GM12872 (cell line): ENCODE measurements around the gene CTDNEP1.

Experiments used
- TF ChIP-seq, protein P1 (sequence below): IDR thresholded peaks from 3 replicates; pipeline ENCODE4 v1.5.1; 2011; ENCODE audit warnings: low read depth, mild to moderate bottlenecking, low read length, moderate library complexity; ENCODE audit not compliant: insufficient read depth

The CTDNEP1 gene

DNA sequence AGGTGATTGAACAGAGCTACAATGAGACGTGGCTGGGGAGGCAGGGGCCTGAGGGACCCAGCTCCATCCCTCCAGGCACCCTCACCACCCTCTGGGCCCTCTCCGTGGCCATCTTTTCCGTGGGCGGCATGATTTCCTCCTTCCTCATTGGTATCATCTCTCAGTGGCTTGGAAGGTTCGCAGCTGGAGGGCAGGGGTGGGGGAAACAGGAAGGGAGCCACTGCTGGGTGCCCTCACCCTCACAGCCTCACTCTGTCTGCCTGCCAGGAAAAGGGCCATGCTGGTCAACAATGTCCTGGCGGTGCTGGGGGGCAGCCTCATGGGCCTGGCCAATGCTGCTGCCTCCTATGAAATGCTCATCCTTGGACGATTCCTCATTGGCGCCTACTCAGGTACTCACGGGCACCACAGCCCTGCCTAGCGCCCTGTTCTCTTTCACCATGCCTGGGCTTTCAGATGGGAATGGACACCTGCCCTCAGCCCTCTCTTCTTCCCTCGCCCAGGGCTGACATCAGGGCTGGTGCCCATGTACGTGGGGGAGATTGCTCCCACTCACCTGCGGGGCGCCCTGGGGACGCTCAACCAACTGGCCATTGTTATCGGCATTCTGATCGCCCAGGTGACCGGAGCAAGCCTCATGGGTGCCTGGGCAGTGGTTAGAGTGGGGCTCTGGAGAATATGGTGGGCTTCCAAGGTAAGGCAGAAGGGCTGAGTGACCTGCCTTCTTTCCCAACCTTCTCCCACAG is 32.1 kb upstream of the CTDNEP1 start:
- TF ChIP-seq, protein P1, sequence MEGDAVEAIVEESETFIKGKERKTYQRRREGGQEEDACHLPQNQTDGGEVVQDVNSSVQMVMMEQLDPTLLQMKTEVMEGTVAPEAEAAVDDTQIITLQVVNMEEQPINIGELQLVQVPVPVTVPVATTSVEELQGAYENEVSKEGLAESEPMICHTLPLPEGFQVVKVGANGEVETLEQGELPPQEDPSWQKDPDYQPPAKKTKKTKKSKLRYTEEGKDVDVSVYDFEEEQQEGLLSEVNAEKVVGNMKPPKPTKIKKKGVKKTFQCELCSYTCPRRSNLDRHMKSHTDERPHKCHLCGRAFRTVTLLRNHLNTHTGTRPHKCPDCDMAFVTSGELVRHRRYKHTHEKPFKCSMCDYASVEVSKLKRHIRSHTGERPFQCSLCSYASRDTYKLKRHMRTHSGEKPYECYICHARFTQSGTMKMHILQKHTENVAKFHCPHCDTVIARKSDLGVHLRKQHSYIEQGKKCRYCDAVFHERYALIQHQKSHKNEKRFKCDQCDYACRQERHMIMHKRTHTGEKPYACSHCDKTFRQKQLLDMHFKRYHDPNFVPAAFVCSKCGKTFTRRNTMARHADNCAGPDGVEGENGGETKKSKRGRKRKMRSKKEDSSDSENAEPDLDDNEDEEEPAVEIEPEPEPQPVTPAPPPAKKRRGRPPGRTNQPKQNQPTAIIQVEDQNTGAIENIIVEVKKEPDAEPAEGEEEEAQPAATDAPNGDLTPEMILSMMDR: no peak

DNA sequence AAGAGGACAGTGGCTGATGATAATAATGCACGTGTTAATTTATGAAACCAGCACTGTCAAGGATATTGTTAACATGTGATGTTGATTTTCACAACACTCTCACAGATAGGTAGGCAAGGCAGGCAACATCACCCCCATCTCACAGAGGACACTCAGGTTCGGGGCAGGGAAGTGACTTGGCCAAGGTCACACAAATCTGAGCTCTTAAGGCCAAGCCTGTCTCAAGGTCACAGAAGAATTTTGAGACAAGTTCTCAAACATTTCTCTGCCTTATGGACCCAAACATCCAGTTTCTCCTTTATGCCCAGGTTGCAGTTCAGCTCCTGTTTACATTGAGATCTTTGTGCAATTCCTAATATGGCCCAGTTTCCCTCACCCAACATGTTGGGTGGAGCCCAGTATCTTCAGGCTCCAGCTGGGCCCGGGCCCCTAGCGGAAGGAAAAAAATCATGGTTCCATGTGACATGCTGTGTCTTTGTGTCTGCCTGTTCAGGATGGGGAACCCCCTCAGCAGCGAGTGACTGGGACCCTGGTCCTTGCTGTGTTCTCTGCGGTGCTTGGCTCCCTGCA is 31.3 kb upstream of the CTDNEP1 start:
- TF ChIP-seq, protein P1: no peak

DNA sequence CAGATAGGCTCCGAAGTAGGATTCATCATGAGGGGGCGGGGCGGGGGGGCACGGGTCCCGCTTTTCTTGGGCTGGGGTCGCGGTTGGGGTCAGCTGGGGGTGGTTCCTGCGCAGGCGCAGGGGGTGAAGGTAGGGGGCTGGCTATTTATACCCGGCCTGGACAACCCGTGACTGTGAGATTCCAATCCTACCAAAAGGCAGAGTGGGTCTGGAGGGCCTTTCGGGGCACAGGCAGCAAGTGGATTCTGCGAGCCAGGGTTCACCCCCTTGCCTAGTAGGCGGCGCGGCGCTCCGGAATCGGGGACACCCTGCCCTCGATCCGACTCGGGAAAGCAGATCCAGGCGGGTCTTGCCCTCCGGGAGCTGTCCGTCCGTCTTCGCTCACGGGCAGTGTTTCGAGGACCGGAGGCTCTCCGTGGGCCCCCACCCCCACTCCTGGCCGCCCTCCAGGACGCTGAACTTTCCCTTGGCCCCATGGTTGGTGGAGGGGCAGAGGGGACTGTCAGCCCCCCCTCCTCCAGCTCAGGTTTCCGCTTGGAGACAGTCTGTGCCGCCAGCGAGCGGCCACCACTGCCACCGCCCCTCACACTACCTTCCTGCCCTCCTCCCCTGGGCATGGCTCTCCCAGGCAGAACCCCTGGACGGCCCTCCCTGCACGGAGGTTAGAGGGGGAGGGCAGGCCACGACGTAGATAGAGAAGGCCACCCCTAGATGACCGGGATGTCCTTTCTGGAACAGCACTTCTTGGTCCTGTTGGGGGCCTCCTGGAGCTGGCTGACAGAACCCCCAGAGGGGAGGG is 30.6 kb upstream of the CTDNEP1 start:
- TF ChIP-seq, protein P1: no peak

DNA sequence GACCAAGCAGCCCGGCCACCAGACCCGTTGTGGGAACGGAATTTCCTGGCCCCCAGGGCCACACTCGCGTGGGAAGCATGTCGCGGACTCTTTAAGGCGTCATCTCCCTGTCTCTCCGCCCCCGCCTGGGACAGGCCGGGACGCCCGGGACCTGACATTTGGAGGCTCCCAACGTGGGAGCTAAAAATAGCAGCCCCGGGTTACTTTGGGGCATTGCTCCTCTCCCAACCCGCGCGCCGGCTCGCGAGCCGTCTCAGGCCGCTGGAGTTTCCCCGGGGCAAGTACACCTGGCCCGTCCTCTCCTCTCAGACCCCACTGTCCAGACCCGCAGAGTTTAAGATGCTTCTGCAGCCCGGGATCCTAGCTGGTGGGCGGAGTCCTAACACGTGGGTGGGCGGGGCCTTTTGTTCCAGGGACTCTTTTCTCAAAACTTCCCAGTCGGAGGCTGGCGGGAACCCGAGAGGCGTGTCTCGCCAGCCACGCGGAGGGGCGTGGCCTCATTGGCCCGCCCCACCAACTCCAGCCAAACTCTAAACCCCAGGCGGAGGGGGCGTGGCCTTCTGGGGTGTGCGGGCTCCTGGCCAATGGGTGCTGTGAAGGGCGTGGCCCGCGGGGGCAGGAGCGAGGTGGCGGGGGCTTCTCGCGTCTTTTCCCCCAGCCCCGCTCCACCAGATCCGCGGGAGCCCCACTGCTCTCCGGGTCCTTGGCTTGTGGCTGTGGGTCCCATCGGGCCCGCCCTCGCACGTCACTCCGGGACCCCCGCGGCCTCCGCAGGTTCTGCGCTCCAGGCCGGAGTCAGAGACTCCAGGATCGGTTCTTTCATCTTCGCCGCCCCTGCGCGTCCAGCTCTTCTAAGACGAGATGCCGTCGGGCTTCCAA is 29.8 kb upstream of the CTDNEP1 start, which contains the start of gene SLC2A4:
Gene SLC2A4, plus strand, starts transcription at position 645 of the 879 bp plus-strand sequence. Its CDS starts 217 bp downstream, at position 862.
- TF ChIP-seq, protein P1: no peak

DNA sequence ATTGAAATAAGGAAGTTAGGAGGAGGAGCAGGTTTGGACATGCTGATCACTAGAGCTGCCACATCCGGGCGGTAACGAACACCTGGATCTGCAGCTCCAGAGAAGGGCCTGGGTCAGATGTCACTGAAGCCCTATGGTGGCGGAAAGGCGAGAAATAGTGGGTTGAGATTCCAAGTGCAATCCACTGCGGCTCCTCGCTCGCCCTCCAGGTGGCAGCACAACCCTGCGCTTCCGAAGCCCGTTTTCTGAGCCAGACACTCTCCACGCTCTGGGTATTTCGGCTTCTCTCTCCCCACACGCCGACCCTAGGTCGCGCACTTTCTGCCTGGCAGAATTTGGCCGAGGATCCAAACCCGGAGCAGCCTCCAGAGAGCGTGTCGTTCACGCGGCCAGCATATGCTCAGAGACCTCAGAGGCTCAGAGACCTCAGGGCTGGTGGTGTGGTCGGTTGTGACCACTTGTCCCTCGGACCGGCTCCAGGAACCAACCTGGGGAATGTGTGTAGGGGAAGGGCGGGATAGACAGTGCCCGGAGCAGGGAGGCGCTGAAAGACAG is 29.1 kb upstream of the CTDNEP1 start:
- TF ChIP-seq, protein P1: peak; percentile 98

DNA sequence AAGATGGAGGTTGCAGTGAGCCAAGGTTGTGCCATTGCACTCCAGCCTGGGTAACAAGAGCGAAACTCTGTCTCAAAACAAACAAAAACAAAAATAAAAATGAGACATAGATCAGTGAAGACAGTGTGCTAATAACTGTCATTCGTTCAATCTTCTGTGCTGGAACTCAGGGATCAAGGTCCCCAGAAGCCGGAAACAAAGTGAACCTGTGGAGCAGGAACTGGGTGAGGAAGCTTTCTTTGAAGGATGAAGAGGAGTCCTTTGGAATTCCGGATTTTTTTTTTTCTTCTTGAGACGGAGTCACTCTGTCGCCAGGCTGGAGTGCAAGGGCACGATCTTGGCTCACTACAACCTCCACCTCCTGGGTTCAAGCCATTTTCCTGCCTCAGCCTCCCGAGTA is 27.9 kb upstream of the CTDNEP1 start:
- TF ChIP-seq, protein P1: no peak
